ENCODE data around the gene PELI3.

Gene PELI3

DNA sequence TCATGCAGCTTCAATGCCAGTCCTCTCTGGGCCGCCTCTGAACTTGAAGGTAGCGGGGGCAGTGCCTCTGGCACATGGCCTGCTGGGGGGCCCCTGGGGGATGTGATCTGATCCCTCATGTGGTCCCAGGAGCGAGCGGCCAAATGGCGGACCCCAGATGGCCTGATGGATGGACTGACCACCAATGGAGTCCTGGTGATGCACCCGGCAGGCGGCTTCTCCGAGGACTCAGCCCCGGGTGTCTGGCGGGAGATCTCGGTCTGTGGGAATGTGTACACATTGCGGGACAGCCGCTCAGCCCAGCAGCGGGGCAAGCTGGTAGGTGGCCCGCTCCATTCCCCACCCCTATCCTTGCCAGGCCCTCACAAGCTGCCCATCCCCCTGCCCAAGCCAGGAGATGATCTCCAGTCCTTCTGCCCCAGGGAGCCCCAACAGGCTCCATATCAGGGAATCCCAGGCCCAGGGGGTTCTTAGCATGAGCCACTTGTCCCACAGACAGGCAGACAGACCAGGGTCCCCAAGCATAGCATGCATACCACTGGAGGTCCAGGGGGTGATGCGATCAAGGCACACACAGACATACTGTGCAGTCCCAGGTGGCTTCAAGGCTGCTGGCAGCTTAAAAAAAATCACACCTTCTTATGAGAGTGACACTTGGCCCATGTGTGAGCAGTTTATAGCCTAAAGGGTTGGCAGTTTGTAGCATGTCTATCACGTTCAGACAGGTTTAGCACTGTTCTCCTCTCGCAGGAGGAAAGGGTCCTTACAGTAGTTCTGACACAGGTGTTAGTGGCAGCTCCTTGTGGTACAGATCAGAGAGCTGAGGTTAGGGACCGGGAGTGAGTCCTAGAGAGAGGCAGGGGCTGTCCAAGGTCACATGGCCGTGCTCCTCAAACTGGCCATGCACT, 7.2 kb downstream of the PELI3 start:
- Histone ChIP-seq H3F3A (ENCODE audit: insufficient read depth, low read length) (no peaks in the 10 kb centered on the region), H3K4me2 (ENCODE audit: low read length) (no peak overlapping the region), H4K20me1 (ENCODE audit: insufficient read depth, low read length) (no peaks in the 10 kb centered on the region), H3K9me2 (ENCODE audit: low read depth, low read length) (no peaks in the 10 kb centered on the region), H3K9me3 (ENCODE audit: low read length) (no peaks in the 10 kb centered on the region), H3K27ac (ENCODE audit: low read depth, low read length, poor library complexity, severe bottlenecking) (no peak overlapping the region), H3K36me3 (ENCODE audit: insufficient read depth, low read length) (no peaks in the 10 kb centered on the region), H3K9ac (ENCODE audit: low read length) (no peak overlapping the region), H3K27me3 (ENCODE audit: insufficient read depth, low read length) (no peaks in the 10 kb centered on the region), H3K79me2 (ENCODE audit: insufficient read depth, low read length) (no peaks in the 10 kb centered on the region), H3K4me1 (ENCODE audit: insufficient read depth, low read length, severe bottlenecking) (no peaks in the 10 kb centered on the region), H2AFZ (ENCODE audit: low read length) (no peak overlapping the region), H3K4me3 (ENCODE audit: low read depth, low read length, poor library complexity, severe bottlenecking) (no peak overlapping the region)
- TF ChIP-seq CTCF (IDR thresholded peaks at IDR 0.05; ENCODE audit: low read length): no peak
- no peak for TF ChIP-seq EZH2 (IDR thresholded peaks at IDR 0.05; ENCODE audit: borderline replicate concordance, low read length)

DNA sequence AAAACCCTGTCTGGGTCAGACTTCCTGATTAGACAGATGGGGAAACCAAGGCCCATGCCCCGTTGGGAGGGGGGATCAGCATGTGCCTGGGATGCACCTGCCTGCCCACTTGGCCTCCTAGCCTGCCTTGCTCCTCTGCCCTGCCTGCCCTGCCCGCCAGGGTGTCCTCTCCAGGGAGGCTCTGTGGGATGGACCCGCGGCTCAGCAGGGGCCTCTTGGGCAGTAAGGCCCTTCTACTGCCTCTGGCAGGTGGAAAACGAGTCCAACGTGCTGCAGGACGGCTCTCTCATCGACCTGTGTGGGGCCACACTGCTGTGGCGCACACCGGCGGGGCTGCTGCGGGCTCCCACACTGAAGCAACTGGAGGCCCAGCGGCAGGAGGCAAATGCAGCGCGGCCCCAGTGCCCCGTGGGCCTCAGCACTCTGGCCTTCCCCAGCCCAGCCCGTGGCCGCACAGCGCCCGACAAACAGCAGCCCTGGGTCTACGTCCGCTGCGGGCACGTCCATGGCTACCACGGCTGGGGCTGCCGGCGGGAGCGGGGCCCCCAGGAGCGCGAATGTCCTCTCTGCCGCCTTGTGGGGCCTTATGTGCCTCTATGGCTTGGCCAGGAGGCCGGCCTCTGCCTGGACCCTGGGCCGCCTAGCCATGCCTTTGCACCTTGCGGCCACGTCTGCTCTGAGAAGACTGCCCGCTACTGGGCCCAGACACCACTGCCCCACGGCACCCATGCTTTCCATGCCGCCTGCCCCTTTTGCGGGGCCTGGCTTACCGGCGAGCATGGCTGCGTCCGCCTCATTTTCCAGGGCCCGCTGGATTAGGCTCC, 8.9 kb downstream of the PELI3 start:
- Histone ChIP-seq H3K4me3 (ENCODE audit: low read depth, low read length, poor library complexity, severe bottlenecking) (no peak overlapping the region), H3K27me3 (ENCODE audit: insufficient read depth, low read length) (no peaks in the 10 kb centered on the region), H3K79me2 (ENCODE audit: insufficient read depth, low read length) (no peaks in the 10 kb centered on the region), H3F3A (ENCODE audit: insufficient read depth, low read length) (no peaks in the 10 kb centered on the region), H3K36me3 (ENCODE audit: insufficient read depth, low read length) (no peaks in the 10 kb centered on the region), H3K4me2 (ENCODE audit: low read length) (no peak overlapping the region), H3K9me2 (ENCODE audit: low read depth, low read length) (no peaks in the 10 kb centered on the region), H3K9me3 (ENCODE audit: low read length) (no peaks in the 10 kb centered on the region), H2AFZ (ENCODE audit: low read length) (no peak overlapping the region), H3K9ac (ENCODE audit: low read length) (no peak overlapping the region), H3K4me1 (ENCODE audit: insufficient read depth, low read length, severe bottlenecking) (peaks cover 7% of the 10 kb centered on the region), H3K27ac (ENCODE audit: low read depth, low read length, poor library complexity, severe bottlenecking) (no peak overlapping the region), H4K20me1 (ENCODE audit: insufficient read depth, low read length) (no peaks in the 10 kb centered on the region)
- TF ChIP-seq CTCF (IDR thresholded peaks at IDR 0.05; ENCODE audit: low read length): no peak
- TF ChIP-seq EZH2 (IDR thresholded peaks at IDR 0.05; ENCODE audit: borderline replicate concordance, low read length): no peak

DNA sequence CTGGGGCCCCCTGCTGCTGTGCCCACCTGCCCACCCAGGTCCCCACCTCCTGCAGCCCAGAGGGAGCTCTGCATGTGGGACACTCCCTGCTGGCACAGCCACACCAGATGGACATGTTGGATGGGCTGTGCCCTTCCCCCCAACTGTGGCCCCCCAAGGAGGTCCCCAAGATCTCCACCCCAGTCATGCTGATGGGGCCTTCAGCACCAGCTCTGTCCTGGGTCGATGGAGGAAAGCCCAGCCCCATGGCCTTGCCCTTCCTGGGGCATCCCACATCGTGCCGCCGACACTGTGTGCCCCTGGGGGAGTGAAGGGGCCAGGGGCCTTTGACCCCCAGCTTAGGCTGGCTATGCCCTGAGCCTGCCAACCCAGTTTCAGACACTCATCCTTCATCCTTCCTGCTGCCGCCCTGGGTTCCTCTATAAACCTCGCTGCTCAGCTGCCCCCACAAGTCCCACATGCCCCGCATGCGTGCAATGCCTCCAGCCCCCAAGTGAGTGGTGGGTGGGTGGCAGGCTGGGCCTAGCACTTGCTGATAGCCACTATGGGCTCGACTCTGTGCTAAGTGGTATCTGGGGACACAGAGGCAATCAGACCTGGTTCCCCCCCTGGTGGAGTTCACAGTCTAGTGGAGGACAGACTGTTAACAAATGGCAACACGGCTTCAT, 9.6 kb downstream of the PELI3 start:
- H3K9ac ChIP-seq (ENCODE audit: low read length): no peak overlapping the region
- no peaks in the 10 kb centered on the region for H4K20me1 ChIP-seq (ENCODE audit: insufficient read depth, low read length)
- no peaks in the 10 kb centered on the region for H3K27me3 ChIP-seq (ENCODE audit: insufficient read depth, low read length)
- no peak overlapping the region for H3K4me3 ChIP-seq (ENCODE audit: low read depth, low read length, poor library complexity, severe bottlenecking)
- H3K27ac ChIP-seq (ENCODE audit: low read depth, low read length, poor library complexity, severe bottlenecking): no peak overlapping the region
- H3K4me2 ChIP-seq (ENCODE audit: low read length): no peak overlapping the region
- TF ChIP-seq EZH2 (IDR thresholded peaks at IDR 0.05; ENCODE audit: borderline replicate concordance, low read length) (no peak), CTCF (IDR thresholded peaks at IDR 0.05; ENCODE audit: low read length) (no peak)
- no peak overlapping the region for H2AFZ ChIP-seq (ENCODE audit: low read length)
- H3K9me3 ChIP-seq (ENCODE audit: low read length): no peaks in the 10 kb centered on the region
- no peaks in the 10 kb centered on the region for H3K9me2 ChIP-seq (ENCODE audit: low read depth, low read length)
- H3K79me2 ChIP-seq (ENCODE audit: insufficient read depth, low read length): no peaks in the 10 kb centered on the region
- no peaks in the 10 kb centered on the region for H3K36me3 ChIP-seq (ENCODE audit: insufficient read depth, low read length)
- peaks cover 14% of the 10 kb centered on the region for H3K4me1 ChIP-seq (ENCODE audit: insufficient read depth, low read length, severe bottlenecking)
- H3F3A ChIP-seq (ENCODE audit: insufficient read depth, low read length): no peaks in the 10 kb centered on the region

All from OCI-LY1 (cell line).